Activated CD8-positive, alpha-beta T cell treated with anti-CD3 and anti-CD28 coated beads for 36 hours (primary cell): ENCODE results near the gene COL4A3. TPM values are rescaled to one million over a fixed set of nuclear protein-coding genes. Genes with fewer than 3 reads are reported as not detected.

Experiments
- ATAC-seq: fragments of 200-7000 bp; cut with Tn5 transposase; one replicate; pipeline ENCODE4 v1.10.0; 2021; ENCODE audit warnings: mild to moderate bottlenecking, moderate library complexity
- CTCF ChIA-PET: fragments of 350-600 bp; sonication (Branson Sonifier 250); formaldehyde crosslinking; loops from one replicate; lab custom pipeline; 2021; ENCODE audit warnings: antibody characterized with exemption; lab: Charles Lee
- POLR2A ChIA-PET: fragments of 350-600 bp; sonication (Branson Sonifier 250); formaldehyde crosslinking; loops from one replicate; lab custom pipeline; 2021; ENCODE audit warnings: antibody characterized with exemption; lab: Charles Lee
- DNase-seq: peaks from one replicate; pipeline ENCODE4 v3.0.0-alpha.2; 2020
- H3K27ac Mint-ChIP-seq: one replicate; pipeline ENCODE4 v1.8.0; 2021; ENCODE audit warnings: mild to moderate bottlenecking, mixed read lengths
- H3K27me3 Mint-ChIP-seq: one replicate; pipeline ENCODE4 v1.8.0; 2021; ENCODE audit warnings: mixed read lengths
- H3K36me3 Mint-ChIP-seq: one replicate; pipeline ENCODE4 v1.8.0; 2021; ENCODE audit warnings: low read depth, mixed read lengths
- H3K4me1 Mint-ChIP-seq: one replicate; pipeline ENCODE4 v1.8.0; 2021; ENCODE audit warnings: low read depth, mixed read lengths
- H3K4me3 Mint-ChIP-seq: one replicate; pipeline ENCODE4 v1.8.0; 2021; ENCODE audit warnings: mild to moderate bottlenecking, moderate library complexity, mixed read lengths
- H3K9me3 Mint-ChIP-seq: one replicate; pipeline ENCODE4 v1.8.0; 2021; ENCODE audit warnings: mixed read lengths
- CTCF ChIP-seq: fragments of 200-600 bp; IDR thresholded peaks from one replicate; pipeline ENCODE4 v1.8.0; 2022; ENCODE audit warnings: antibody characterized with exemption, mild to moderate bottlenecking
- intact Hi-C: fragments of 100-400 bp; cut with micrococcal nuclease; formaldehyde crosslinking; loops from one replicate; pipeline ENCODE4 v1.10.0; 2022
- total RNA-seq, 2 experiments: library from RNA; stranded (reverse); gene quantifications; one replicate each; pipeline ENCODE4 v1.2.3, GENCODE V29; 2021

Gene COL4A3
- total RNA-seq, 2 experiments from 2014 or later, result not detected

- peaks cover 10% of the 10 kb centered on the region for H3K27me3 Mint-ChIP-seq
- no peak overlapping the region for H3K27ac Mint-ChIP-seq
- no peaks in the 10 kb centered on the region for H3K9me3 Mint-ChIP-seq
- no peak for TF ChIP-seq CTCF
- H3K4me3 Mint-ChIP-seq, result no peak overlapping the region
- H3K36me3 Mint-ChIP-seq, result no peaks in the 10 kb centered on the region
- CTCF ChIA-PET, result no interaction called here
- DNase-seq (no peak), ATAC-seq (no peak)
- intact Hi-C loops, result loop anchor here (10.0 kb wide), 1 partner anchor 641 kb away; no protein-coding TSS in a partner anchor
- H3K4me1 Mint-ChIP-seq, result no peaks in the 10 kb centered on the region
- POLR2A ChIA-PET, result no interaction called here
Measured at GRCh38 chr2:227123697-227124096, 40.7 kb upstream of the COL4A3 start.

- no peak for TF ChIP-seq CTCF
- DNase-seq (no peak), ATAC-seq (no peak)
- intact Hi-C loops, result loop anchor here (10.0 kb wide), 1 partner anchor 640 kb away; no protein-coding TSS in a partner anchor
- no peaks in the 10 kb centered on the region for H3K36me3 Mint-ChIP-seq
- no peak overlapping the region for H3K27ac Mint-ChIP-seq
- H3K9me3 Mint-ChIP-seq, result no peaks in the 10 kb centered on the region
- H3K4me1 Mint-ChIP-seq, result no peaks in the 10 kb centered on the region
- peaks cover 10% of the 10 kb centered on the region for H3K27me3 Mint-ChIP-seq
- CTCF ChIA-PET, result interaction anchor here (1.9 kb wide), 1 partner anchor 113 kb away, joined by 6 read pairs; no protein-coding TSS in a partner anchor
- POLR2A ChIA-PET, result no interaction called here
- no peak overlapping the region for H3K4me3 Mint-ChIP-seq
Measured at GRCh38 chr2:227124811-227125210, 39.6 kb upstream of the COL4A3 start.

- no peak overlapping the region for H3K27ac Mint-ChIP-seq
- no peak for TF ChIP-seq CTCF
- CTCF ChIA-PET, result interaction anchor here (1.9 kb wide), 1 partner anchor 113 kb away, joined by 6 read pairs; no protein-coding TSS in a partner anchor
- ATAC-seq, result no peak
- H3K4me3 Mint-ChIP-seq, result no peak overlapping the region
- DNase-seq, result peak; percentile 5
- intact Hi-C loops, result loop anchor here (10.0 kb wide), 1 partner anchor 639 kb away; no protein-coding TSS in a partner anchor
- POLR2A ChIA-PET, result no interaction called here
- no peaks in the 10 kb centered on the region for H3K9me3 Mint-ChIP-seq
- H3K36me3 Mint-ChIP-seq, result no peaks in the 10 kb centered on the region
- no peaks in the 10 kb centered on the region for H3K4me1 Mint-ChIP-seq
- H3K27me3 Mint-ChIP-seq, result peaks cover 10% of the 10 kb centered on the region
Measured at GRCh38 chr2:227125506-227125905, 38.9 kb upstream of the COL4A3 start.

- DNase-seq, result no peak
- no peaks in the 10 kb centered on the region for H3K36me3 Mint-ChIP-seq
- no peaks in the 10 kb centered on the region for H3K4me1 Mint-ChIP-seq
- POLR2A ChIA-PET, result no interaction called here
- peaks cover 10% of the 10 kb centered on the region for H3K27me3 Mint-ChIP-seq
- intact Hi-C loops, result loop anchor here (10.0 kb wide), 1 partner anchor 638 kb away; no protein-coding TSS in a partner anchor
- TF ChIP-seq CTCF, result no peak
- no peak for ATAC-seq
- H3K9me3 Mint-ChIP-seq, result no peaks in the 10 kb centered on the region
- H3K27ac Mint-ChIP-seq, result no peak overlapping the region
- no peak overlapping the region for H3K4me3 Mint-ChIP-seq
- CTCF ChIA-PET, result interaction anchor here (9.9 kb wide), 1 partner anchor 111 kb away, joined by 87 read pairs; no protein-coding TSS in a partner anchor
Measured at GRCh38 chr2:227127201-227127600, 37.2 kb upstream of the COL4A3 start.

GRCh38 chr2:227130636-227131035, 33.8 kb upstream of the COL4A3 start:
- no peak for TF ChIP-seq CTCF
- intact Hi-C loops, result loop anchor here (2.0 kb wide), 1 partner anchor 108 kb away; no protein-coding TSS in a partner anchor
- POLR2A ChIA-PET, result no interaction called here
- peaks cover 9% of the 10 kb centered on the region for H3K27me3 Mint-ChIP-seq
- H3K36me3 Mint-ChIP-seq, result no peaks in the 10 kb centered on the region
- H3K27ac Mint-ChIP-seq, result no peak overlapping the region
- ATAC-seq (no peak), DNase-seq (no peak)
- no peaks in the 10 kb centered on the region for H3K4me1 Mint-ChIP-seq
- no peak overlapping the region for H3K4me3 Mint-ChIP-seq
- CTCF ChIA-PET, result interaction anchor here (1.0 to 9.9 kb wide), 3 partner anchors 108 to 636 kb away, joined by 3 to 87 read pairs (median 12); no protein-coding TSS in a partner anchor
- H3K9me3 Mint-ChIP-seq, result no peaks in the 10 kb centered on the region
